Retina (tissue), 1 donor: ENCODE data around the gene UNC5CL.

Source experiments
- DNase-seq: peaks from one replicate; pipeline ENCODE4 v3.0.0-alpha.2; 2016

The UNC5CL gene, protein sequence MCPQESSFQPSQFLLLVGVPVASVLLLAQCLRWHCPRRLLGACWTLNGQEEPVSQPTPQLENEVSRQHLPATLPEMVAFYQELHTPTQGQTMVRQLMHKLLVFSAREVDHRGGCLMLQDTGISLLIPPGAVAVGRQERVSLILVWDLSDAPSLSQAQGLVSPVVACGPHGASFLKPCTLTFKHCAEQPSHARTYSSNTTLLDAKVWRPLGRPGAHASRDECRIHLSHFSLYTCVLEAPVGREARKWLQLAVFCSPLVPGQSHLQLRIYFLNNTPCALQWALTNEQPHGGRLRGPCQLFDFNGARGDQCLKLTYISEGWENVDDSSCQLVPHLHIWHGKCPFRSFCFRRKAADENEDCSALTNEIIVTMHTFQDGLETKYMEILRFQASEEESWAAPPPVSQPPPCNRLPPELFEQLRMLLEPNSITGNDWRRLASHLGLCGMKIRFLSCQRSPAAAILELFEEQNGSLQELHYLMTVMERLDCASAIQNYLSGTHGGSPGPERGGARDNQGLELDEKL

DNA sequence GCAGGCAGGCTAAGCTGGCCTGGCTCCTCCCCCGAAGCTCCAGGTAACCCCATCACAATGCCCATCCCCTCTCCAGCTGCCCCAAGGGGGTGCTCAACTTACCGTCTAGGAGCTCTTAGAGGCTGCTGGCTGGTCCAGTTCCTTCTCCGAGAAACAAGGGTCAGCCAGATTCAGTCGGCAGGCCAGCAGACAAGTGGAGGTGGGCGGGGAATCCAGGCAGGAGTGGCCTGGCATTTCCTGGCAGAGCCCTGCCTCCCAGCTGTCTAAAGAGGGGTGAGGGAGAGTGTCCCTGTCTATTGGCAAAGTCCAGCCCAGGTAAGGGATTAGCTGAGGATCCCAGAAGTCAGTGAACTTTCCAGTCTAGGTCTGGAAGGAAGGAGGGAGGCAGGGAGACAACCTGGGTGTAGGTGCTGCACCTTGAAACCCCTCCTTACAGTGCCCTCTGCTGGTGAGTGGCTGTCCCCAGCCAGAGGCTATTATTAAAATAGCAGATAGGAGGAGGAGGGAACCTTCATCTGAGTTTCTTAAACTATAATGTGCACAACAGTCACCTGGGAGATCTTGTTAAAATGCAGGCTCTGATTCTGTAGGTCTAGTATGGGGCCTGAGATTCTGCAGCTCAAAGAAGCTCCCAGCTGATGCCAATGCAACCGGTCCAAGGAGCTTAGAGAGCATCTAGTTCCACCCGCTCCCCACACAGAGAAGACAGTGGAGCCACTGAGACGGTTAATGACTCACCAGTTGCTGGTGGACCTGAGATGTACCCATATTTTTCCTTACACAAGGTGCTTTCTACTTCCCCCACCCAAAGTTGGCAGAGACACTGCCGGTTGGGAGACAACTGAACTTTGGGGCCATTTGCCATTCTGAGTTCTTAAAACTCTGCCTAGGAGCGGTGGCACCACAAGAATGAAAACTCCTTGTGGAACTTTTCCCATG is at the start of gene UNC5CL:
Gene UNC5CL (minus strand): TSS at position 162 of the 939 bp plus-strand sequence. CDS start 4,147 bp downstream, outside the sequence.
- DNase-seq = no peak

DNA sequence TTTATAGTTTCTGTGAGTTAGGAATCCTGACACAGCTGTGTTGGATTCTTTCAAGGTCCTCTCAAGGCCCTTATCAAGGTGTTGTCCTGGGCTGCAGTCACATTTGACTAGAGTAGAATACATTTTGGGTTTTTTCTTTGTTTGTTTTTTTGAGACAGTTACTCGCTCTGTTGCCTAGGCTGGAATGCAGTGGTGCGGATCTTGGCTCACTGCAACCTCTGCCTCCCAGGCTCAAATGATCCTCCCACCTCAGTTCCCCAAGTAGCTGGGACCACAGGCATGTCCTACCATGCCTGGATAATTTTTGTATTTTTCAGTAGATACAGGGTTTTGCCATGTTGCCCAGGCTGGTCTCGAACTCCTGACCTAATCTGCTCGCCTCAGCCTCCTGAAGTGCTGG is 49.4 kb upstream of the UNC5CL start:
- DNase-seq = no peak

DNA sequence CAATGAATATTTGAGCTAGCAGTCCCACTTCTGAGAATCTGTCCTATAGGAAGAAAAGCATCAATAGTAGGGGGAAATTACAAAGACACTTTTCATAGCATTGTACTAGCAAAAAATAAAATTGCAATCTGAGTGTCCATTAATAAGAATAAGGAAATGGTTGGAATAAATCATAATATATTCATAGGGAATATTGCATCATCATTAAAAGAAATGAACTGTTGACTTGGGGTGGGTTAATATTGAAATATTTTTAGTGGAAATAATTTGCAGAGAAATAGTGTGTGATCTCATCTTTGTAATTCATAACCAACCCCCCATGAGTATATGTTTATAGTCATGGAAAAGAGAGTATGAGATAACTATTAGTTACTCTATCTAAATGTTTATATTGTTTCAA is 46.2 kb upstream of the UNC5CL start:
- DNase-seq = no peak

DNA sequence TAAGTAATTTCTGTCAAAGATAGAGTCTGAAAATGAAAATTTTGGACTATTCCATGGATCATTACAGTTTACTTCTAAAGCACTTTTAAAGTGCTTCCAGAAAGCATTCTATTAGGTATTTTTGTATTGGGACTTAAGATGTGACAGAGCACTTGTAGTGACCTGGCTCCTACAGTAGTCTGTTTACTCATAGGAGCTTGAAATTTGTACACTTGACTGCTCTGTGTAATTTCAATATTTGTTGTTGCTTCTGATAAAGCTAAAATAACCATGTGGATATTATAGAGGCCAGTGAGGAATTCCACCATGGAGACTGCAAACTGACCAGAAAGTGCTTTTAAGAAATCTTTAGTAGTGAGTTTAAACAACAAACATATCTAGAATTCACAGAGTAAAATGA is 44.1 kb upstream of the UNC5CL start:
- DNase-seq = no peak

DNA sequence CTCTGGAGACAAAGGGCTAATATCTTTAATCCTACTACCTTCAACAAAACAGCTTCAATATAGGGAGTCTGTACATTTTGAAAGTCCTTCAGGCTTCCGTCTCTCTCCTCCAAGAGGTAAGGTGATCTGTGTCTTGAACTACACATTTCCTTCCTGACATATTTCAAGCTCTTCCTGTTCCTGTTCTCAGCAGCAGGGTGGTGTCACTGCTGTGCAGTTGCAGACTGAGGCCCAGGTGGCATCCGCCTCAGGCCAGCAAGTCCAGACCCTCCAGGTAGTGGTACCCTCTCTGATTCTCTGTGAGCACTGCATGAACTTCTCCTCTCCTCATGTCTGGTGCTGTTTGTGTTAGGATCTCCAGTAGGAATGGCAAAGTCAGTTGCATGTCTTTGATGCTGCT is 41.6 kb upstream of the UNC5CL start:
- no peak for DNase-seq

DNA sequence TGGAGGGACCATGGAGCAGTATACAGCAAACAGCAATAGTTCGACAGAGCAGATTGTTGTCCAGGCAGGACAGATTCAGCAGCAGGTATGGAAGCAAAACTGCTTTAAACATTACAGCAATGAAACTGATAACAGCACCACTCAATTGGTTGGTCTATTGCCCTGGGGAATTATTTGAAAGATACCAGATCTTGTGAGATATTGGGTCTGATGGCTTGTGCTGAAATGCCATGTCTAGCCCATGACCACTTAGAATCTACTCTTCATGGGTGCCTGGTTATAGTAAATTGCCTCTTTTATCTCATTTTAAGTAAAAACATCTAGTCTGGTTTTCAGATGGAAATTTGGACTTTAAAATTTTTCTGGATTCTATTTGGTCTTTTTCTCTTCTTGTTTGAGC is 40.1 kb upstream of the UNC5CL start:
- no peak for DNase-seq

DNA sequence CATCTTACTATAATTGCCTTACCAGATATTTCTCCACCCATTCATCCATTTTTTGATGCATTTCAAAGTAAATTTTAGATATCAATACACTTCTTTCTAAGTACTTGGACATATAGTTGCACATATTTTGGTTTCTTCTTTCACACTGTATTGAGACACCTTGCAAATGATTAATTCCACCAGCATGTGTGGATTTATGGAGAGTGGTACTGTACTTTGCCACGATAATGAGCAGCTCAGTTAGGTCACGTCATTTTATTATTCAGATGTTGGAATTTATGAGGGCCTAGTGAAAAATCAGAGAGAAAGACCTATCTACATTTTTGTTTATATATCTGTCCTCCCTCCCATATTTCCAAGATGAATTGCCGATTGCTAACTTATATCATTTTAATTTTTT is 39.1 kb upstream of the UNC5CL start:
- no peak for DNase-seq

DNA sequence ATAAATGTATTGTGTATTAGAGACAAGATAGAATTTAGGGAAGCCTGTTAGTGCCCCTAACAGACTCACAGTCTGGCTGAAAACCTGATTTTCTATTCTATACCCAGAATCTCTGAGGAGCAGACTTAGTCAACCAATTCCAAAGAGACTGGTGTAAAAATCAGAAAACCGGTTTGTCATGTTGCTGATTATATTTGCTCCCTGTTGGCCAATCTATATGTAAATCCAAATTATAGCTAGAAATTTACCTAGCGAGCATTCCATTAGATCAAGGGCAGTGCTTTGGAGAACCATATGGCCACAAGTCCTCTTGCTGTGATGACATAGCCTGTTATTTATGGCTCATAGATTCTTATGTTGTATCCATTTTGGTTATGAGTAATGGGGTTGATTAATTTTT is 38.5 kb upstream of the UNC5CL start:
- DNase-seq = no peak

DNA sequence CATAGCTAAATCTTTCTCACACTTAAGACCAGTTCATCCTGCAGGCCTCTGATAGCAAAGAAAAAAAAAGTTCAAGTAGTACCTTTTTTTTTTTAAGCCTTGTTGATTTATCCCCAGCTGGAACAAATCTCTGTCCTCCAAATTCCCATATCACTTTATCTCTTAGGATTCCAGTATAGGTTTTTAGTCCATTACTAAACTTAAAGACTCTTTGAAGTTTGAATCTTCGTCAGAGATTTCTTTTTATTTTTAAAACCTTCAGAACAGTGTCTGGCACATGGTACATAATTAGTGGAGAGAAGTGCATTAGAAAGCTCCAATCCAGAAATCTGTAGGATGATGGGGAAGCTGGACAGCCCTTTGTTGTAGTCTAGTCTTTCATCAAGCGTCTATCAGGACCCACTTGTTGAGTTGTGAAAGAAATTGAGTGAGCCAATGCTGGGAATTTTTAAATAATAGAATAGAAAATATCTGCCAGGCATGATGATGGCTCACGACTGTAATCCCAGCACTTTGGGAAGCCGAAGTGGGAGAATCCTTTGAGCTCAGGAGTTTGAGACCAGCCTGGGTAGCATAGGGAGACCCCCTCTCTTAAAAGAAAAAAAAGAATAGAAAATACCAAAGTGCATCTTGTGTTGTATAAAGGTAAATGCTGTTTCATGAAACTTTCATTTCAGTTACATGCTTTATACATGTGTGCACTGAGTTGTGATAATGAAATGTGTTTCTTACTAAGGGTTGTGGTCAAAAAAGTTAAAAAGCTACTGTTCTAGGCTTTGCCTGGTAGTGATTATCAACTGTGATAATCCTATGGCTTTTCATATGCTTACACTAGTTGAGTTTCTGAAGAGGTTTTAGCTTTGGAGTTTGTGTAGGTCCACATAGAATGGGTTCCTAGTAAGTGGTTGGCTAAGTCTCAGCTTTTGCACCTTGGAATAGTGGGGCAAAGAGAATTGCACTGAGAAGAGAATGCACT is 36.9 kb upstream of the UNC5CL start:
- no peak for DNase-seq

DNA sequence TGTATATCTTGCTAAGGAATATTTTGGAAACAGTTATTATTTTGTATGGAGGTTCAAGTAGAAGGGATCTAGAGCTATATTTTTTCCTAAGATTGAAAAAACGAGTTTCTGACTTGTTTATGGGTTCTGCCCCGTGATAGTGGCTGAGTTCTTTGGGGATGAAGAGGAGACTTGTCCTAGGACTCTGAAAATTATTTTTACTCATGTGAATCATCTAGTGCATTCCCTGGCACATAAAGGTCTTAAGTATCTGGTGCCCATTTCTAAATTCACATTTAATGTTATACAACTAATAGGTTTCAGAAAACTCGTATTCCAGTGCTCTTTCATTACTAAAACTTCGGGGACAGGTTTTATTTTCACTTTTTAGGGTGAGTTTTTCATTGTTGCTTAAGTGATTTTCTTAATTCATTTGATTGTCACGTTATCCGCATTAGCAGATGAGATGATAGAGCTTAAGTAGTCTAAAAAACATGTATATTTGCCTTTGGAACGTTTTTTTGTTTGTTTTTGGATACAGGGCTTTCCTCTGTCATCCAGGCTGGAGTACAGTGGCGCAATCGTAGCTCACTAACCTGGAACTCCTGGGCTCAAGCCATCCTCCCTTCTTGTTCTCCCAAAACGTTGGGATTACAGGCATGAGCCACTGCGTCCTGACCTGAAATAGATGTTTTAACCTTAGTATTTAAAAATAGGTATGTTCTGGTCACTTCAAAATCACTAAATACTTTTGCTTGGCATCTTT is 35.8 kb upstream of the UNC5CL start:
- no peak for DNase-seq

DNA sequence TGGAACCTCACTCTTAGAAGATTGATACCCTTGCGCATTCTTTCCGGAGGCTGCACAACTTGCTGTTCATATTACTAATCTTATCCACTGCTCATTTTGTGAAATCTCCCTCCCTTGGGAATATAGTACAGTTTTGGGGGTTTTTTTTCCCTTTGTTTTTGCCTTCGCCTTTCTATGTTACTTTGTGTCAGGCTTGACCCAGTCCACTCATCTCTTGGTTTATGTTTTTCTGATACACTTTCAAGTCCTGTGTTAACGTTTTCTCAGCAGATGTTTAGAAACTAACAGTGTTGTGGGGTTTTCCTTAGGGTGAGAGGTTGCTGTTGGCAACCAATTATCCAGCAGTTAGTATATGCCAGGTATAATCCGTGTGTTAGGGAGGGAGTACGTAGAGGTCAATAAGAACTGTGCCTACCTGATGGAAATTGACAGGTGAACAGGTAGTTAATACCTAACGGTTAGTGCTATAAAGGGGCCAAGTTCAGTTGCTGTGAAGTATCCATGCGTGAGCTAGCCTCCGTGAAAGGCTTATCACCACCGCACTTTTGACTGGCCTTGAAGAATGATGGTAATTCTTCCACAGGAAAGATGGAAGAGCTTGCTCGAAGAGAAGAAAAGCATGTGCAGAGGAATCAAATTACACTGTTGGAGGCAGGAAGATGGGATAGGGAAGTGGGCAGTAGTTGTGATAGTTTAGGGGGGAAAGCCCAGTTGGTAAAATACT is 35.1 kb upstream of the UNC5CL start:
- no peak for DNase-seq

DNA sequence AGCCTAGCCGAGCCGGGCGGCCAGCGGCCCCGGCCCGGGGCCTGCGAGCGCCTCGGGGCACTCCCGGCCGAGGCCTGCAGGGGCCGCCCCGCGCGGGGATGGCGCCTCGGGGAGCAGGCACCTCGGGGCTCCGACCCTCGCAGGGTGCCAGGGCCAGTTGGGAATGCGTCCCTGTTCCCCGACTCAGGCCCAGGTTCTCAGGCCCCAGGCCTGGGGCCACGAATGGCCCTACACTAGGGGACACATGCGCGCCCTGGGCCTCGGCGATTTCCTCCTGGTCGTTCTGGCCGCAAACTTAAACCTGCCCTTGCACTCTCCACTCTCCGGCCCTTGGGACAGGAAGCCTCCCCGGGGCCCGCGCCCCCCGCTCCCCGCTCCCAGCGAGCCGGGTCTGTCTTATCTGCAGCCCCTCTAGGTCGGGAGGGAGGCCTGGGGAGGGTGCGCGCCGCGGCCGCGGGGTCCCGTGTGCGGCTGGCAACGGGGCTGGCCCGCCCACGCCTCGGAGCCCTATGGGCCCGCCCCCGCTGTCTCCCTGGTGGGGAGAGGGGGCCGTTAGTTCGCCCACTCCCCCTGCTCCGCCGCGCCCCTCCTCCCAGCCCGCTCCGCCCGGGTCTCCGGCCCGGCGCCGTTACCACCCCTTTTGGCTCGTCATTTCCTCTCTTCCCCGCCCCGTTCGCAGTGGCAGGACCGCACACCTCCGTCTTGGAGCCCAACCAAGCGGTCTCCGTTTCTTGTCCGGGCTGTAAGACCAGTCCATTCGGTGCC is 34.4 kb upstream of the UNC5CL start:
- DNase-seq = peak; percentile 87

DNA sequence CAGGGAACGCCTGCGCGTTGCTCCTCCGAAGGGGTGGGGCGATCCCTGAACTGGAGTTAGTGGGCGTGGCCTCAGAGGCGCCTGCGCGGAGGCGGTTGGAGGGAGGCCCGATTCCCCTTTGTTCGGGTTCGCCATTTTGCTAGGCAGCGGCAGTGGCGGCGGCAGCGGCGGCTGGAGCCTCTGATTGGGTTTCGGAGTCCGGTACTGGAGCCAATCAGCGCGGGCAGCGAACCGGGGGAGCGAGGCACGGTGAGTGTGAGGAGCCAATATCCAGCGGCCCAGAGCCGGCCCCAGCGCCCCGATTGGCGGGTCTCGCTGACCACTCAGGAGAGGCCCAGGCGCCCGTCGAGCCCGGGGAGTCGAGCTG is 33.8 kb upstream of the UNC5CL start, which contains the start of gene NFYA:
Gene NFYA (plus strand): TSS at position 139 of the 367 bp plus-strand sequence. CDS start 6,116 bp downstream, outside the sequence.
- no peak for DNase-seq

DNA sequence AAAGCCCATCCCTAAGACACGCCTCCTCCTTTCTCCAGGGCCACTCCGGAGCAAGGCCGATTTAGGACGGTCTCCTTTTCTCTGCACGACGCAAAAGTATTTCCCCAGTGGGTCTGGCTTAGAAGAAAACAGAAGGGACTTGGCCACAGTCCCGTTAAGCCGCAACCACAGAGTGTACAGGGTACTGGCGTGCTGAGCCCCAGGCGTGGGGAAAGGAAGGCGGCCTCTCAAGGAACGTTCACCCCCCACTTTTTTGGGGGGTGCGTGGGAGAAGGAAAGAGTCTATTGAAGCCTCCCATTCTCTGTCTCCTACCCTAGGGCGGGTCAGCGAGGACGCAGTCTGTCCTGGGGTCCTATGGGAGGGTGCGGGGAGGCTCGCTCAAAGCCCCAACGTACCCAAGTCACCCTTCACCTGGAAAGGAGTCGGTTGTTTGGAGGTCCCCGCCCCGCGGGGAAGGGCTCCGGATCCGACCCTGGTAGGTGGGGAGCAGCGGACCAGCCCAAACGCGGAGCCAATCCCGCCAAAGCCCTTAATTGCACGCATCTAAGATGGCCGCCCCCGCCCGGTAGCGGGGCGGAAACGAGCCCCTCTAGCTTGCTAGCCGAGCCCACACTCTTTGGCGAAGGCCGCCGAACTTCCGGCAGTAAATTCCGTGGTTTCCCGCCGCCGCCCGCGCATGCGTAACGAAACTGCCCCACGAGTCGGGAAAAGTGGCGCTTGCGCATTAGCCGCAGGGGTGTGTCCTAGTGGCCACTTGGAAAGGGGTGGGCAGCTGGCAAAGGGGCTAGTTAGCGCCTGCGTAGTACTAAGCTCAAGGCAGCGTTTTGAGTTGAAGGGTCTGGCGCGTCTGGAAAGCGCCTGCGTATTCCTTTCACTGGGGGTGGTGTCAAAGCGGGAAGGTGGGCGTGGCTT is 33.2 kb upstream of the UNC5CL start, which contains the start of gene OARD1:
Gene OARD1 (minus strand): TSS at position 434 of the 913 bp plus-strand sequence. CDS start 722 bp downstream, outside the sequence.
- DNase-seq = peak; percentile 100

DNA sequence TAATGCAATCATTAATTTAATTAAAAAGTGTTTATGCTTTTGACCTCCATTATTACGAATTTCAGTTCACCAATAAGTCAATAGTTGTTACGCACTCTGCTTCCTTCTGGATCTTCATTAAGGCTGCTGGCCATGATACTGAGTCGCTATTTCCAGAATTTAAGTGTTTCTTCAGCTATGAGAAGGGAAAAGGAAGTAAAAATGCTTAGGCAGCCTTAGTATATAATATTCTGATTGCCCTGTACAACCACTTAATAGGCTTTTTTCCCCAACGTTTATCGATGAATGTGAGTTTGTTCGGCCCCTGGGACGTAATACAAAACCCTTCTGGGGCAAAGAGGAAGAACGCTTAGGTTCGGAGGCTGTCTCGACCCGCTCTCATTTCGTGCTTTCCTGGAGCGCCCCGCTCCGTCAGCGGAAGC is 32.5 kb upstream of the UNC5CL start:
- no peak for DNase-seq

DNA sequence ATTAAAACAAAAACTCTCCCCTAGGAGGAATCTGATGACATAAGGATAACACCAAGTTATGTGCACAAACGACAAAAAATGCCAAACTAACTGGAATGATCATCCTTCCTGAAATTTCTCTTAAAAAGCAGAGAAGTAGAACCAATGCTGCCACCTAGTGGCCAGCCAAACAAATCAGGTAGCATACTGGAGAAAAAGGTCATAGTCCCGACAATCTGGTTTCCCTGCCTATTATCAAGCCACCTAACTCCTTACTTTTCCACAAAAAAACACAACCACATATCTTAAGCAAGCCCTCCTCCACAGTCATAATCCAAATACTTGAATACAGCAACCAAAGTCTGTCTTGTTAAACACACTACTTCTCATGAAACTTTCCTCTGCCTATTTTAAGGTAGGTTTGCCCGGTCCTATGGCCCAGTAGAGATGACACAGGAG is 27.9 kb upstream of the UNC5CL start:
- peak; percentile 62 for DNase-seq

DNA sequence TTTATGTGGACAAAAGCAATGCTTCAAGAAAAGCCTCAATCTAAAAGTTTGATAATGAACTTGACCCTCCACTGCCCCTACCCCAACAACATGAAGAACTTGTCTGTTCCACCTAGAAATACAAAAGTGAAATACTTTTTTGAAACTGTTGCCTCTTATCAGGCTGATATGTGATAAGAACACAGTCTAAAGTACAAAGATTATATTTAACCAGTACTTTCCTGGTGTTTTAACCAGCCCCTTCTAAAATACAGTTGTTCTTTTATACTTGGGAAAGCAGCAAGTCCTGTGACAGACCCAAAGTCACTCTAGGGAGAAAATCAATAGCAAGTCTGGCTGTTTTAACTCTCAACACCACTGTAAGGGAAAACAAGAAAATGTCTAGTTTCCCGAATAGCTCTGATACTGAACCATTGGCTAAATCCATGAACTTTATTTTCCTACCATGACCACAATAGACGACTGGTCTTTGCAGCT is 26.6 kb upstream of the UNC5CL start:
- DNase-seq = no peak

DNA sequence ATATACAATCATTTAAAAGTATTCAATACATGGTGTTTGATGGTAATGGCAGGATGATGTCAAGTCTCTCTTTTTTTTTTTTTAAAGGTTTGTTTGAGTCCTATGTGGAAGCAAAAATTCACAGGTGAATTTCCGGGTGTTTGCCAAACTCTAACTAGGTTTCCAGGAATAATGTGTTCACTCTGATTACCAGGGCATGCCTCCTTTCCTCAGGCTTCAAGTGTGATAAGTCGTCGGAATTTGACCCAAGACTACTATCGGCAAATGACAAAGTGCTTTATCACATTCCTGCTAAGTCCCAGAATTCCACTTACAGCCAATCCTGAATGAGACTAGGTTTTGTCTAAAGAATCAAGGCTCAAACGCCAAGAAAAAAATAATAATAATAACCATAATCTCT is 25.8 kb upstream of the UNC5CL start:
- DNase-seq = no peak

DNA sequence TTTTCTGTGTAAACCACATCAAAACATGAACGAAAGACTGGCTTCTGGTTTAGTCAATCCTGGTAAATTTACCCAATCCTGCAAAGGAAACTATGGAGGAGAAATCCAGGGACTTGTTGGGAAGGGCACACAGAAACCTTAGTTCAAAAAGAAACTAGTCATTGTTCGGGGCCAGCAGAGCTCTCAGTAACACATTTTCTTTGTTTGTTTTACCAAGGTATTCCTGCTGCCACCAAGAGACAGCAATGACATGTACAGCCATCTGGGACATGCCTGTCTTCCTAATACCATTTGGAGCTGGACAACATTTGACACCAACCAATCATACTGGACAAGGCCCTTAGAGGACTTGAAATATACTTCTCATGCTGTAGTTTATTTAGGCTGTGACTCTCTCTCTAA is 24.9 kb upstream of the UNC5CL start:
- DNase-seq = no peak
